ENCODE results near the gene CCNJL.
"Not testable (repeated sequence)": the region's sequence is repeated elsewhere in the genome, so short reads cannot be mapped to it uniquely, and the experiment has no call there.

CCNJL gene, protein sequence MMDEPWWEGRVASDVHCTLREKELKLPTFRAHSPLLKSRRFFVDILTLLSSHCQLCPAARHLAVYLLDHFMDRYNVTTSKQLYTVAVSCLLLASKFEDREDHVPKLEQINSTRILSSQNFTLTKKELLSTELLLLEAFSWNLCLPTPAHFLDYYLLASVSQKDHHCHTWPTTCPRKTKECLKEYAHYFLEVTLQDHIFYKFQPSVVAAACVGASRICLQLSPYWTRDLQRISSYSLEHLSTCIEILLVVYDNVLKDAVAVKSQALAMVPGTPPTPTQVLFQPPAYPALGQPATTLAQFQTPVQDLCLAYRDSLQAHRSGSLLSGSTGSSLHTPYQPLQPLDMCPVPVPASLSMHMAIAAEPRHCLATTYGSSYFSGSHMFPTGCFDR

DNA sequence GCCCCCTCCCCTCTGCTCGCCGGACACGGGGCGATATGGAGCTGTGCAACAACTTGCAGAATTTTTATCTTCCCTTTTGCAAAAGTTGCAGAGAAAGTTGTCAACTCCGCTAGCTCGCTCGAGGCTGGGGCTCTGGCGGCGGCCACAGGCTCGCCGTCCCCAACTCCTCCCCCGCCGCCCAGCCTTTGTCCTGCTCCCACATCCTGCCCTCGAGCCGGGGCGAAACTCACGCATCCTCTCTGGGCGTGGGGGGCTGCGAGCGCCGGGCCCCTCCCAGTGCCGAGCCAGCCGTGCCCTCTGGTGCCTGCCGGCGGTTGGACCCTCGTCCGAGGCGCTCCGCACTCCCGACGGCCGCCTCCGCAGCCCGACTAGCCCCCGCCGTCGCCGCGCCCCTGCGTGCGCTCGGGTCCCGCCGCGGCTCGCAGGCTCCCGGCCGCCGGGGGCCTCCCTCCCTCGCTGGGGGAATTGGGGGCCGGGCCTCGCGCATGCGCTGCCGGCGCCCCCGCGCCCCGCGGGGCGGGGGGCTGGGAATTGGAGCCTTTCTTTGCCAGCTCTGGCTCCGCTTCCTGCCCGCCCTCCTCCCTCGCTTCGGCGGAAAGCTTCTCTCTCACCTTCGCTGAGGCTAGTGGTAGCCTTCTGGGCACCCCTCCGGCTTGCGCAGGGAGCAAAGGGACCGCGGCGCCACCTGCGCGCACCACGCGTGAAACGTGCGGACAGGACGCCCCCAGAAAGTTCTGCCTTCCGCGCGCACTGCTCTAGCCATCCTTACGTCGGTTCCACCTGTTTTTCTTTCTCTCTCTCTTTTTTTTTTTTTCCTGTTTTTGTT, at the start of gene CCNJL:
TSS of gene CCNJL (minus strand) at position 431 of the 826 bp plus-strand sequence. CDS start 641 bp downstream, outside the sequence.
- DNase-seq = peak in 1 of 3 donors; percentile 33

DNA sequence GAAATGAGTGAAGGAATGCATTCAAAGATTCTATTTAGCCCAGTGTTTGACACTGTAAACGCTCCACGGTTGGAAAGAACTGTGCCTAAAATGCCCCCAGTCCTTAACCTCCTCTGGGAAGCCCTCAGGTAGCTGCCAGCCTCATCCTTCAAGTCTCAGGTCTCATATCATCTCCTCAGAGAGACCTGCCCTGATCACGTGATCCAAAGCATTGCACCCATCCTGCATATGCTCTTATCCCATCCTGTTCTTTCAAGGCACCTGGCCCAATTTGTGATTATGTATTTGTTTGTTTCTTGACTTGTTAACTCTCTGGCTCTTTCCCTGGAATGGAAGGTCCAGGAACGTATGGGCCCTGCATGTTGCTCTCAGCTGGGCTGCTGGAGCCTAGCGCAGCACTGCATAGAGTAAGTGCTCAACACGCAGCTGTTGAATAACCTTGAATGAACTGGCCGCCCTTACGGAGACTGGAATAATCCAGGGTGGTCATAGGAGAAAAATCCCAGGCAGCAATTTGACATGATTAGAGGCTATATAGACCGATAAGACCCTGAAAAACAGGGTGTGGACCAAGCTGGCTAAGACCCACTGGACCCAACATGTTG, 49.4 kb upstream of the CCNJL start:
- no peak for DNase-seq

DNA sequence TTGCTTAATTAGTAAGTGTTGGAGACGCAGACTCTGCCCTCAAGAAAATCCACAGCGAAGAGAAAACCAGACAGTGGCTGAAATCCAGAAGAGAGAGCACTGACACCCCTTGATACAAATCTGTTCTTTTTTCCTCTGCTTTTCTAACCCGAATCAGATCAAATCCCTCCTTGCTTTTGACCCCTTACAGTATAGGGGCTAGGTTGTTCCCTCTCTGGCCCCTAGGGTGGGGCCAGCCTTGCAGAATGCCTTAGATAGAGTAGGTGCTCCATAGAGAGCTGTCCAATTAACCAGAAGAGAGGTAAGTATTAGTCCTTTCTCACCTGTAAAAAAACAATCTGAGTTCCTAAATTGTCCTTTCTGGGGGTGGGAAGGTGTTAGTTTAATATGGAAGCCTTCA, 47.9 kb upstream of the CCNJL start:
- no peak for DNase-seq

DNA sequence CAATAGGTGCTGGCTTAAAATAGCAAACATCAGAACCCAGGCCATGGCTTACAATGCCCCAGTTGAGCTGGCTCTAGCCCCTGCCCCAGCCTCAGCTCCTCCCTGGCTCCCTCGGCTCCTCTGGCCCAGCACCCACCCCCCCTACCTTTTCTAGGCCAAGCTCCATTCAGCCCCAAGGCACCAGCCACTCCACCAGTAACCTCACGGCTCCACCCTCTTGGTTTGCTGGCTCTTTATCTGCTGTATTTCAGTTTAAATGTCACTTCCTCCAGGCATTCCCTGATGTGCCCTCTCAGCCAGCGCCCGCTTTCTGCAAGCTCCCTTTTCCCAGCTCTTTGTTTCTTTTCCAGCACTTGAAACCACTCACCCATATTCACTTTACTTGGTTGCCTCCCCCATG, 47.5 kb upstream of the CCNJL start:
- DNase-seq = no peak

DNA sequence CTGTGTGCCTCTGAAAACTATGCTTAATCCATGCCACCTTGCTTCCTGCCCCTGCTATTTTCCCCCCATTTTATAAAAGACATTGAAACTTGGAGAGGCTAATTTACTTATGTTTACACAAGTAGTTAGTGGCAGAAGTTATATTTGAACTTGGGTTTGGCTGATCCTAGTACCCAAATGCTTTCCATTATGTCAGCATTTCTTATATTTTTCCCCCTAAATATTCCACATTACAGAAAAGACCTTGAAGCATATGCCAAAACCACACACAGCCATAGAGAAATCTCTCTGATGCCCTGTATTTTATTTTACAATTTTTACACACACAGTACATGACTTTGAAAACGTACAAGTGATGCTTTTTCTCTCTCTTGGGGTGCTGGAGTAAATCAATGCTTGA, 46.9 kb upstream of the CCNJL start:
- DNase-seq = no peak

DNA sequence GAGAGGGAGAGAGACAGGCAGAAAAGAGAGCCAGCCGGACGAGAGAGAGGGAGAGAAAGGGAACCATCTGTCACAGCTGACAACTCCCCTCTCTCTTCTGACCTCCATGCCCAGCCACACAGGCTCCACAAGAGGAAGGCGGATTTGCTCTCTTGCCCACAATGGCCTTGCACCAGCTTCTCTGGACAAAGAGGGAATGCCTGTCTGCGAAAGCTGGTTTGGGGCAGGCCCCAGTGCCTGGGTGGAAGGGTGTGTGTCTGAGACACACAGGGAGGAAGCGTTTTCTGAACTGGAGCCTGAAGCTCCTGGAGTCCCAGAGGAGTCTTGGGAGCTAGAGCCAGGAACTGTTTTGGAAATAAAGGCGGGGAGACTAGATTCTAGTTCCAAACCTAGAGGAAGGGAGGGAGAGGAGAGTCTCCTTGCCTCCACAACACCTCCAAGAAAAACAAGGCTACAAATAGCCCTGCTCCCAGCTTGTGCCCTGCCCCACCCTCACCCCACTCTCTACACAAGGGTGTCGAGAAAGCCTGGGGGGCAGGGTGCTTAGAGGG, 45.6 kb upstream of the CCNJL start:
- no peak for DNase-seq

DNA sequence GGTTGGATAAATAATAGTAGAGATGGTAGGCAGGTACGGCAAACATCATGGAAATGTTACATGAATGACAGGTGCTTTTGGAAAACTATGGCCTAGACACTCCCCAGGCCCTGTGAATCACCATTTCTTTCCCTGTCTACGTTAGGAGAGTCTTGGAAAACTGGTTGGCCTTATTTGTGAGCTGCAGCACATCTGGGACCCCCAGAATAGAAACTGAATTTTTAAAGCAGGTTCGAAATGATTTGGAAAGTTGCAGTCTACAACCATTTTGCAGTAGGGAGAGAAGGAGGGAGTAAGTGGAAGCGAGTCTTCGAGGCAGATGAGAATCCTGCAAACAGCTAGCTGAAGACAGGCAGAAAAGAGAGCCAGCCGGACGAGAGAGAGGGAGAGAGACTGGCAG, 45.0 kb upstream of the CCNJL start:
- no peak for DNase-seq

DNA sequence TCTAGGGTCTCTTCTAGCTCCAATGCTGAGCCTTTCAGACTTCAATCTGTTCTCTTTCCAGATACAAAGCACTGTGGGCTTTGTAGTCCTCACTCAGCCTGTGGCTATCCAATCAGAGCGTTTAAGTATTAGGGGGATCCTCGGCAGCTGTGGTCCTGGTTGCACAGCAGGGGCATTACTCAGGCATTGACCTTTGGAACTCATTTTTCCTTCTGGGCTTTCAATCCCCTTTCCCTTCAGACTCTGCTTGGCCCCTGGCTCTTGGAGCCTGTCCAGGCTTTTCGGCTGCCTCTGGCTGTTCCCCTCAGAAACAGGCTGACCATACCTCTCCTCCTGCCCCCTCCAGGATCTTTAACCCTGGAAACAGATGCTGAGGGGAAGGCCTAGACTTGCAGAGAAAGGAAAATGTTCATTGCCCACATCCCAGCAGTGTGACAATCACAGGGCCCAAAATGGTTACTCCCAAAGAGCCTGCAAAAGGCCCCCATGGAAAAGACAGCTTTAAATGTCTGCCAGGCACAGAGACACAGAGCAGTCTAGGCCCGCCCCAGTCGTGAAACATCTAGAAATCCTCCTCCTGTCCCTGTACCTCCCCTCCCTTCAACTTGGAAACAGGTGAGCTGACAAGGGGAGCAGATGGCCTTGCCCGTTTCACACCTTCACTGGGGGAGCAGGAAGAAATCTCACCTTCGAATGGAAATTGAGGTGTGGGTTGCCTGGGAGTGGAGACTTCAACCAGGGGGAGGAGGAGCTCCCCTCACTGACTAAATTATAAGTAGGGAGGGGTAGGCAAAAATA, 44.4 kb upstream of the CCNJL start:
- no peak for DNase-seq

DNA sequence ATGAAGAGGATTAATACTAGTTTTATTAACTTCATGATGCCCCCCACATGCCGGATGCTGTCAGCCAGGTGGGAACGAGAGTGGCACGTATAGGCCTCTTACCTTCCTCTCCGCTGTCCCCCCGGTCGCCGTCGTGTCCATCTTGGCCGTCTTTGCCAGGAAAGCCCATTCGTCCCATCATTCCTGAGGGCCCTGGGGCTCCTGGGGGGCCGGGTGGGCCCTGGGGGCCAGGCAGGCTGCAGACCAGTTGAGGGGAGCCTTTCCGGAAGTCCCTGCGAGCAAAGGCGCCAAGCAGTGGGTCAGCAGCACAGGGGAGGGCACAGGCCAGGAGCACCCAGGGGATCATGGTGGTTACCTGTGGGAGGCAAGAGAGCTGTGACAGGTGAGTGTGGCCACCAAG, 42.3 kb upstream of the CCNJL start:
- DNase-seq = no peak

DNA sequence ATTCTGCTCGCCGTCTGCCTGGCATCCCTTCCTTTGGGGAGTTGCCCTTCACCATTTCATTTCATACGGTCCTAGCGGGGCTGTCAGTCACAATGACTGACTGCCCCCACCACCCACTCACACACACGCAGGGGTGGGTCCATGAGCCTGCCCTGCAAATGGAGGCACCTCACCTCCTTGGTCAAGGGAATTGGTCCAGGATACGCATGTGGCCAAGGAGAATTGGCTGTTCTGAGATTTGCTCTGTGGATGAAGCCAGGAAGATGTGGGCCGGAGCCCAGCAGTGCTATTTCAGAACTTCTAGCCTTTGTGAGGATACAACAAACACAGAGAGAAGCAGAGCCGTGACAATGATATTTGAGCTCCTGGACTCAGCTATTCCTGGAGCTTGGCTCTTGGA, 41.0 kb upstream of the CCNJL start:
- DNase-seq = no peak

DNA sequence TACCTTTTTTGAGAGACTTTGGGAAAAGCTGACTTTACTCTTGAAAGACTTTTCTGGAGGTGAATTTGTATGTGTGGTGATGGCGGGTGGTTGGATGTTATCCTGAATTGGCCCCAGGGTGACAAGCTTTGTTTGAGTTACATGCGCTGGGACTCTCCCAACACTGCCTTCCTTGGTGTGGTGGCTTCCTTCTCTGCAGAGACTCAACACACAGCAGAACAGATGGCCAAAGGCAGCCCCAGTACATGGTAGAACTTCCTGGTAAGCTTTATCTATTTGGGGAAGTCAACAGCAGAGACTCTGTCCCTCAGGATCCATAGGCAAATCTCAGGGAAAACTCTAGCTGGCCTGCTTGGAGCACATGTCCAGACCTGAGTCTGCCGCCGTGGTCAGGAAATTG, 39.9 kb upstream of the CCNJL start:
- no peak for DNase-seq

DNA sequence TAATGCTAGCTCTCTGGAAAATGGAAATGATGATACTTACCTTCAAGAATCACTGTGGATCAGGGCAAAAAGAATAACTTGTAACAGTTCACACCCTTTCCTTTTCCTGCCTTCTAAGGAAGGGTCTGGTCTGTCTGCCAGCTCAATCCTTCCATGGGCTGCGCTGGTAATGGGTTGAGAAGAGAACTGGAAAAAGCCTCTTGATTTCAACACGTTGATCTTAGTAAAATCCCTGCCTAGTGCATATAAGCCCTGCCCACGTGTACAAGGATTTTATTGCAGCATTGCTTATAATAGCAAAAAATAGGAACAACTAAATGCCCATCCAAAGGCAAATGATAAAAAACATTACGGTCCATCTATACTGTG, 37.6 kb upstream of the CCNJL start:
- no peak for DNase-seq

DNA sequence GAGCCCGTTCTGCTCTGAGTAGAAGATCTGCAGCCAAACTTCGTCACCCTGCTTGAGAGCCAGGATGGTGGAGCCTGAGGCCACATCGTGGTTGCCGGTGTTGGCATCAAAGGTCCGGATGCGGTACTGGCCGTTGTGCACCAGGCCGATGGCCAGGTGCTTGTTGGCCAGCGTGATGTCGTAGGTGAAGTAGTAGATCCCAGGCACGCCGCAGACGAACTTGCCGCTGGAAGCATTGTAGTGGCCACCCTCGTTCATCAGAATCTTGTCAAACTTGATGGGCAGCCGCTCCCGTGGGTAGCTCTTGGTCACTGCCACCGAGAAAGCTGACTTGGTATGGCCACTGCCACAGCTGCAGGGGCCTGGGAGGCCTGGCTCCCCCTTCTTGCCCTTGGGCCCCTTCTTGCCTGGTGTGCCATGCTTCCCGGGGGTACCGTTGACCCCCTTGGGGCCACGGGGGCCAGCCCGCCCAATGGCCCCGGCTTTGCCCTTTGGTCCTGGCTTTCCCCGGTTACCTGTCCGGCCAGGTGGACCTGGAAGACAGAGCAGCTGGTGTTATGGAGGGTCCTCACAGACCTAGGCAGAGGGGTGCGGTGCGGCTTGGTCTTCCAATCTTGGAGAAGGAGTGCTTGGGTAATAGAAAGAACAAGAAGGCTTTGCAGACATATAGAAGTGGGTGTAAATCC, 37.0 kb upstream of the CCNJL start:
- DNase-seq = no peak

DNA sequence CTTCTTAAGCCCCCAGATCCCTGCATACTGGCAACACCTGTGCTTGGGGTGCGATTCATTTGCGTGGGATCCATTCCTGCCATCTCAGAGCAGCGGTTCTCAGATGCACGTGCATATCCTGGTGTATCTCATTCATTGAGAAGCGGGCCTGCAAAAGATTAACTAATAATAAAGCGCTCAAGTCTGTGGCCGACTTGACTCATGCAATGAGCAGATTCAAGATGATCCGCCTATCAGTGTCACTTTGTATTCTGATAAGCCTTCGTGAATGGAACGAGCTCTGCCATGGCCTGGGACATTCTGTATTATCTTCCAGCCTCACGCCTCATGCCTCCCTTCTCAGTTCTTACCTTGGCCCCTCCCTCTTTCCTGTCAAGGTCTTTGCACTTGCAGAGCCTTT, 35.7 kb upstream of the CCNJL start:
- no peak for DNase-seq

DNA sequence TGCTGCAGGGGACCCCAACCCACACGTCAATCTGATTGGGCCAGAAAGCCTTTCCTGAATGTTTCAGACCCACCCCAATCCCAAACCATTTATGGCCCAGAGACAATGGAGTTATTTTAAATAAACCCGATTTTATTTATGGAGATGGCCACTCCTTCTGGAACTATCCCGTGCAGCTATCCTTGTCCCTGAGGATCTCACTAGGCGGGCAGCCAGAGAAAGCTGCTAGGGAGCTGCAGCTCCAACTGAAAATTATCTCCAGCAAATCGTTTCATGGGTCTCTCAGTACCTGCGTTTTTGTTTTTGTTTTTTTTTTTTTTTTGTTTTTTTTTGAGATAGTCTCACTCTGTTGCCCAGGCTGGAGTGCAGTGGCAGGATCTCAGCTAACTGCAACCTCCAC, 35.1 kb upstream of the CCNJL start:
- DNase-seq = no peak

DNA sequence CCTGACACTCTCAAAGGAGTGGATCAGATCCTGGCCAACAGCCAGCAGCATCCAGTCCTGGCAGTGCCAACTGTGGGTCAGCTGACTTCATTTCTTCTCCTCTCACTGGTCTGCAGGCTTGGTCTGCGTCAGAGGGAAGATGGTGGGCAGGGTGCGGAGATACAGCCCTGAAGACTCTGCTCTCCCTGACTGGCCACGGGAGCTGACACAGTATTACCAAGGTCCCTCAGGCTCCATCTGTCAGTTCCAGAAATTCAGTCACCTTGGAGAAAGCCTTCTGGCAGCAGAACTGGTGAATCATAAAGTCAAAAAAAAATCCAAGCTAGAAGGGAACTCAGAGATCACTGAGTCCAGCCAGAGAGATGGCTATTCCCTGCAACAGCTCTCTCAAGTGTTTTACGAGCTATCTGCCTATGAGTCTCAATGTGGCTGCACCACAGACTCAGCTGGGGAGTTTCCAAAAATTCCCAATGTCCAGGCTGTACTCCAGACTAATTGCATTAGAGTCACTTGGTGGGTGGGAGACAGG, 30.1 kb upstream of the CCNJL start:
- DNase-seq = peak in 2 of 3 donors; percentile 19 to 27

DNA sequence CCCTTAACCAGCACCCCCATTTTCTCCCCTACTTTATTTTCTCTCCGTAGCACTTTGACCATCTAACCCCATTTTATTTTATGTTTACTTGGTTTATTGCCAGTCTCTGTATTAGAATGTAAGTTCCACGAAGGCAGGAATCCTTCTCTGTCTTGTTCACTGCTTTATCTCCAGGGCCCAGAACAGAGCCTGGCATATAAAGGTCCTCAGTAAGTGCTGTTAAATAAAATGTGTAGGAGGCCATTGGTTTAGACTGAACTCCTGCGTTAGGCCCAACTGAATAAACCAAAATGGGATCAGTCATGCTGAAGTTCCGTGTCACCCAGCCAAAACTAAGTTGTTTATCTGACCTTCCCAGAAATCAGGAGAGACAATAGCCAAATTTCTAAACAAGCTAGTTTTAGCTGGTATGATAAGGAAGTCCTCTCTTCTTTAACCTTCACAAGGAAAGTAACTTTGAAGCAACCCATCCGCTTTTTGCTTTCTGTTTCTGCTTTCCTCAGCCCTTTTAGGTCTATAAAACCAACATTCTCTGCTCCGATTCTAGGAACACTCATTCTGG, 29.0 kb upstream of the CCNJL start:
- DNase-seq = no peak

DNA sequence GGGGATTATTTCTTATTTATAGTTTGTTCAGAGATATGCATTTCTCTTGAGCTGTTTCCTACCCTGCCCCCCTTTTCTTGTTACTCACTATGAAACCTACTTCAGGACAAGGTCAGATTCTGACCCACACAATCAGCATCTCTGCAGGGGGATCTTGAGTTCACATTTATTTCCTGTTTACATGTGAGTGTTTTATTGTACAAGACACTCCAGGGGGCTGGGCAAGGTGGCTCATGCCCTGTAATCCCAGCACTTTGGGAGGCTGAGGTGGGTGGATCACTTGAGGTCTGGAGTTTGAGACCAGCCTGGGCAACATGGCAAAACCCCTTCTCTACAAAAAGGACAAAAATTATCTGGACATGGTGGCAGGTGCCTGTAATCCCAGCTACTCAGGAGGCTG, 28.1 kb upstream of the CCNJL start:
- not testable (repeated sequence) for DNase-seq

DNA sequence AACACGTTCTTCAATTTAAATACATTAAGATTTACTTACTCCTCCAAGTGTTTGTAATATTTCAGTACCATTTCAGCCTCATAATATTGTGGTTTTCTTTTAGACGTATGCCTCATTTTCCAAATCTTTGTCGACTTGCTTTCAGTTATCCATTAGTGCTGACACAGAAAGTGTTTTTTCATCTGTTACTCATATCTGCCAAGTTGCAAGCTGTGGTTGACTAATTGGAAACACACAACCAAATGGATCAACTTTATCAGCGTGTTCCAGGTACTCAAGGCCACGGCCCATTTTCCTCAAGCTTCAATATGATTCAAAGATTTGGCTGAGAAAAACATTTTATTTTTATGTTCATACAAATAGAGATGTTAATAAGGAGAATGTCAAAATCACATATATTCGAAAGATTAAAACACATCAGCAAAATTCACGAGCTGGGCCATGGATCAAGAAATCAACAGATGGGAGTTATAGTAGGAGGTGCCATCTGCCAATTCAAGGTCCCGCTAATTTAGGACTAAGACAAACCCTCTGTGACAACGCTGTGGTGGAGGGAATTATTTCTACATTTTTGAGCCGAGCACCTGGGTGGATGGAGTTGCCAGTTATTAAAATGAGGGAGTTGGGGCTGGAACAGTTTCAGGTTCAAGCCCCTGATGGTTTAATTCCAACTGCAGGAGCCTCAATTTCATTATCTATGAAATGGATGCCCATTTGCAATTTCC, 27.2 kb upstream of the CCNJL start:
- no peak for DNase-seq

DNA sequence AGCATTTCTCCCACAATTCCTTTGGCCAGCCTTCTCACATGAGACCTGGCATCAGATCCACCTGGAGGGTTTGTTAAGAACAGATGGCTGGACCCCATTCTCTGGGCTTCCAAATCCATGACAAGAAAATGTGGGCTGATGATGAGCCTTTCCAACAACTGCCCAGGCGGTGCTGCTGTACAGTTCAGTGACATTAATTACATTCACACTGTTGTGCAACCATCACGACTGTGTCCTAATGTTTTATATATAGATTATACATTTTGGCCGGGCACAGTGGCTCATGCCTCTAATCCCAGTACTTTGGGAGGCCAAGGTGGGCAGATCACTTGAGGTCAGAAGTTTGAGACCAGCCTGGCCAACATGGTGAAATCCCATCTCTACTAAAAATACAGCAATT, 22.4 kb upstream of the CCNJL start:
- peak; percentile 15 to 38 (median 26) for DNase-seq

DNA sequence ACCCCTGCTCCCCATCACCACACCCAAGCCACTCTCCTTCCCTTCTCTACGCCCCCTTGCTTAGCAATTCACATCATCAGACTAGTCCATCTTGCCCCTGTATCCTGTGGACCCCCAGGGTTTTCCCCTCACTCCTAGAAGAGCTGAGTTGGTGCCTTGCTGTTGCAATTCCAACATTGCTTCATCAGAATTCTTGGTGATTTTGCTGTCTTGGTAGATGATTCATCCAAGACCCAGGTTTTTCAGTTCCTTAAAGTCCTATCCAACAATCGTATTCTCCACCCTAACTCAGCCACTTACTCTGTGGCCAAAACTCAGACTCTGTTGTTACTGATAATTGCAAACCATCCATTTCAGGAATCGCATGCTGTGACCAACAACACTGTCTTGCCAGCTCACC, 21.4 kb upstream of the CCNJL start:
- DNase-seq = peak; percentile 90 to 98 (median 98)

All from suppressor macrophage treated with lipopolysaccharide for 1 hour (primary cell).